GM19328 (cell line): ENCODE results near the gene PLA2G4D.

Experiments used
- ATAC-seq: cut with Tn5 transposase; IDR thresholded peaks from one replicate; pipeline ENCODE4 v1.9.1; 2021; ENCODE audit warnings: mild to moderate bottlenecking, moderate library complexity; ENCODE audit not compliant: unreplicated experiment

PLA2G4D gene

GRCh38 chr15:42032376-42033213, 61.8 kb downstream of the PLA2G4D start:
- no peak for ATAC-seq

DNA sequence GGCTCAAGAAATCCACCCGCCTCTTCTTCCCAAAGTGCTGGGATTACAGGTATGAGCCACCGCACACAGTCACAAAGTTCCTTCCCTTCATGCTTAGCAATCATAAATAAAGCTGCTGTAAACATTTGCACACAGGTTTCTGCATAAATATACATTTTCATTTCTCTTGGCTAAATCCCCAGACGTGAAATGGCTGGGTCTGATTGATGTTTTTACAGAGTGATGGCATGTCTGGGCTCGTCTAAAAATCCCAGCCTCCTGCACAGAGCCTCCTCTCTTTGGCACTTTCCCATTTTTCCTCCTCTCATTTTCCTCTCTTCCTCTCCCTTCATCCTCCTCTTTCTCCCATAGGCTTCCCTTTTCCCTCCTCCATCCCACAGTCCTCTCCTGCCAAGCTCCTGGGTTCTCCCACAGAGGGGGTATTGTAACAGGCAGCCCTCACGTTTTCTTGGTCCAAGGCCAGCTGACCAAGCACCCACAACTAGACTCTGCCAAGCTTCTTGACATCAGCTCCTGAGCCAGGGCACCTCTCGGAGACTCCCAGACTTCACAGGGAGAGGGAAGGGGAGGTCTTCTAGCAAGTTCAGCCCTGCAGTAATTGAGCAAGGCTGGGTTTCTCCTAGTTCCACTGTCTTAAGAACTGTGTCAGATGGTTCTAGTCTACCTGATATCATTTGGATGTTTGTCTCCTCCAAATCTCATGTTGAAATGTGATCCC, 63.0 kb downstream of the PLA2G4D start:
- no peak for ATAC-seq

GRCh38 chr15:42027521-42027920, 66.8 kb downstream of the PLA2G4D start:
- no peak for ATAC-seq

GRCh38 chr15:42024303-42024702, 70.1 kb downstream of the PLA2G4D start:
- no peak for ATAC-seq

- ATAC-seq: no peak
These were observed 72.8 kb downstream of the PLA2G4D start for GRCh38 chr15:42021593-42021992.

DNA sequence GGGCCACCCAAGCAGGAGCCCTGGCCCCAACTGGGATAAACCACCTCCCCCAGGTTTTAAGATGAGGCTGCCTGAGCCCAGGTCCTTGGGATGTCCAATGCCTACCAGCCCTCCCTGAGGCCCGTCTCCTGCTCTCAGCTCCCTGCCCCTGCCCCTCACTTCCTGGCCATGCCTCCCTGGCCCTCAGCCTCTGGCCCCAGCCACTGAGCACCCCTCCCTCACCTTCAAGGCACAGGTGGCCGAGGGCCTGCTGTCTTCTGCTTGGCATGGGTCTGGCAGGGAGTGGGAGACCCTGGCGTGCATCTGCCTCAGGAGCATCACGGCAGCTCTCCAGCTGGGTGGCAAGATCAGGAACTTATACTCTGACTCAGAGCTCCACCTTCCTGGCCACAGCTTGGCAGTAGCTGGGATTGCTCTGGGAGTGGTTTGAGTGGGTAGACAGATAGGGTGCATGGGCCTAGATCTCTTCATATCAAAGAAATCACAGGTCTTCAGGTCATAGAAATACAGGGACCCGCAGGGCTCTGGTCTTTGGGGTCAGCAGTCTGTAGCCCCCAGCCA, 73.6 kb downstream of the PLA2G4D start, which contains the start of gene PLA2G4E:
PLA2G4E (minus strand) TSS at position 330 of the 561 bp plus-strand sequence; CDS start at position 318, 12 bp downstream.
- ATAC-seq: no peak

DNA sequence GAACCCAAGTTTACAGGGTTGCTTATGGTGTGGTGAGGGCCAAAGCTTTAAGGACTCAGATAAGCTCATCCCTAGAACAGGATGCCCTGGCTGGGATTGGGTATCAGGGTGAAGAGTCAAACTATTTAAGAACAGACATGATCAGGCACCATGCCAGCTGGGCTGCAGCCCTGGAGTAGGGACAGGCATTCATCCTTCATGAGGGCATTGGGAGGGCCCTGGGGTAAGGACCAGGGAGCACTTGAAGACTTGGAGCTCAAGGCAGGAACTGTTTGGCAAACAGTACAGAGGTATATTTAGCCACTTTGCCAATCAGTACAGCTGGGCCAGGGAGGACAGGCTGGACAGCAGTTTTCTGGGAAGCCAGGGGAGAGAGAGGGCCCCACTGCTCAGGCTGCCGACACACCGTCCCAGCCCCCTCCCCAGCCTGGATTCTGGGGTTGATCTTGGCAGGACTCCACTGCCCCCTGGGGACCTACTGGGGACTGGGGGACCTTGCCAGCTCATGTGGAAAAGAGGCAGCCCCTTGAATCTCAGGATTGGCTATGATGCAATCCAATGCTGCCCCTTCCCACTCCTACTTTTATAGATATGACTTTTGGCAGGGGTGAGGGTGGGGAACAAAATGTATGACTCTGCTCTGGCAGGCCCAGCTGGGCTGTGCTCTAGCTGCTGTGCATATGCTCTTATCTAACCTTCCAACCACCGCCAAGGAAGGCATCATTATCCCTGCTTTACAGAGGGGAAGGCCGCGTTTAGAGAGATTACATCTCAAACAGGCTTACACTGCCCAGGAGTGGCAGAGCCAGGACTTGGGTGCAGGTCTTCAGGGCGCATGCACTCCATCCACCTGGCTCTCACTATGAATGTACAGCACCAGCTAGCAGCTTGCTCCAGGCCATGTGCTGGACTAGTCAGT, 75.8 kb downstream of the PLA2G4D start:
- ATAC-seq: no peak
